GM19351 (cell line): ENCODE results near the gene PIK3R2.
"Not testable (repeated sequence)": the region's sequence is repeated elsewhere in the genome, so short reads cannot be mapped to it uniquely, and the experiment has no call there.

ENCODE experiments used
- ATAC-seq: cut with Tn5 transposase; IDR thresholded peaks from one replicate; pipeline ENCODE4 v1.9.1; 2021; ENCODE audit warnings: mild to moderate bottlenecking, moderate library complexity; ENCODE audit not compliant: unreplicated experiment

PIK3R2 gene

DNA sequence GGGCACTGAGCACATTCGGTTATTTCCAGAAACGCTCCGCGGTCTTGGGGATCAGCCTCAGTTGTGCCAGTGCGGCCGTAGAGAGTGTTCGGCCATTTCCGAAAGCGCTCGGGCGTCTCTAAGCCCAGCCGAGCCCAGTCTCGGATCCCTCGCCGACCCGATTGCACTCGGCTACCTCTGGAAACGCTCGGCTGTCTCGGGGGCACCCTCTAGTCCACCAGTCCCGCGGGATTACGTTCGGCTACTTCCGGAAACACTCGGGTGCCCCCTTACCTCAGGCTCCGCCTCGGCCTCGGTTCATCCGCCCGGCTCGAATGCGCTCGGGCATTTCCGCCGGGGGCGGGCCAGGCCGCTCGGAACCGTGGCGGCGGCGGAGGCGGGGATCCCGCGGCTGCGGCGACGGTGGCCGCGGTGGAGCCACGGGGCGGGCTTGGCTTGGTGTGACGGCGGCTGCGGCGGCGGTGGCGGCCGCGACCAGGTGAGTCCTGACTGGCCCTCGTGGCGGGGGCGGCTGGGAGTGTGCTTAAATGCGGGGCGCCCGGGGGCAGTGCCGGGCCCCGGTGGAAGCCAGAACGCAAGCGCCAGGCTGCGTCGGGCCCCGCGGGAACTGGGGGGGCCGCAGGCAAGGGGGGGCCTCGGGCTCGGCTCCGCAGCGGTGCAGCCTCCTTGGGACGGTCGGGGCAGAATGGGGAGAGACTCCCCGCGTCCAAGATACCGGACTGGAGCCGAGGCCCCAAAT lies at the start of gene PIK3R2:
PIK3R2 (plus strand) TSS at position 347 of the 739 bp plus-strand sequence. CDS start 2,717 bp downstream, outside the sequence.
- peak; percentile 75 for ATAC-seq

- no peak for ATAC-seq
Observed at GRCh38 chr19:18104793-18105131, 48.2 kb upstream of the PIK3R2 start.

DNA sequence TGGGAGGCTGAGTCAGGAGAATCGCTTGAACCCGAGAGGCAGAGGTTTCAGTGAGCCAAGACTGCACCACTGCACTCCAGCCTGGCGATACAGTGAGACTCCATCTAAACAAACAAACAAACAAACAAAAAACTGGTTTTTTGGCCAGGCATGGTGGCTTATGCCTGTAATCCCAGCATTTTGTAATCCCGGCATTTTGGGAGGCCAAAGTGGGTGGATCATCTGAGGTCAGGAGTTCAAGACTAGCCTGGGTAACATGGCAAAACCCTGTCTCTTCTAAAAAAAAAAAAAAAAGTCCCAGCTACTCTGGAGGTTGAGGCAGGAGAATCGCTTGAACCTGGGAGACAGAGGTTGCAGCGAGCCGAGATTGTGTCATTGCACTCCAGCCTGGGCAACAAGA lies 47.7 kb upstream of the PIK3R2 start:
- ATAC-seq, result not testable (repeated sequence)

- no peak for ATAC-seq
Observed at GRCh38 chr19:18107235-18107634, 45.7 kb upstream of the PIK3R2 start.

- no peak for ATAC-seq
Observed at GRCh38 chr19:18108897-18109296, 44.1 kb upstream of the PIK3R2 start.

- ATAC-seq, result no peak
Observed at GRCh38 chr19:18109341-18109732, 43.6 kb upstream of the PIK3R2 start.

GRCh38 chr19:18109733-18110608 lies 43.0 kb upstream of the PIK3R2 start:
- ATAC-seq, result no peak

- ATAC-seq, result no peak
Observed at GRCh38 chr19:18110609-18111232, 42.2 kb upstream of the PIK3R2 start.

GRCh38 chr19:18112989-18113478 lies 39.9 kb upstream of the PIK3R2 start:
- ATAC-seq, result no peak

DNA sequence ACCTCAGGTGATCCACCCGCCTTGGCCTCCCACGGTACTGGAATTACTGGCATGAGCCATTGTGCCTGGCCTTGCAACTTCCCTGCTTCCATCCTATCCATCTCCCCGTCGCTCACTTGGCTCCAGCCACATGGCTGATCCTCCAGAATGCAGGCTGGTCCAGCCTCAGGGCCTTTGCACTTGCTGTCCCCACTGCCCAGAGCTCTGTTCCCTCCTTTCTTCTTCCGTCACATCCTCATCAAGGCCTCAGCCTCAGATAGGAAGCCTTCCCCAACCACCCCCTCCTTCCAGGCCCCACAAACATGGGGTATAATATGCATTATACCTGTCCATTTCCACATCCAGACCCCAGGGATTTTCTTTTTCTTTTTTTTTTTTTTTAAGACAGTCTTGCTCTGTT lies 39.1 kb upstream of the PIK3R2 start:
- ATAC-seq, result no peak

- no peak for ATAC-seq
Observed at GRCh38 chr19:18114483-18114882, 38.5 kb upstream of the PIK3R2 start.

GRCh38 chr19:18117364-18117691 lies 35.6 kb upstream of the PIK3R2 start:
- ATAC-seq, result no peak

DNA sequence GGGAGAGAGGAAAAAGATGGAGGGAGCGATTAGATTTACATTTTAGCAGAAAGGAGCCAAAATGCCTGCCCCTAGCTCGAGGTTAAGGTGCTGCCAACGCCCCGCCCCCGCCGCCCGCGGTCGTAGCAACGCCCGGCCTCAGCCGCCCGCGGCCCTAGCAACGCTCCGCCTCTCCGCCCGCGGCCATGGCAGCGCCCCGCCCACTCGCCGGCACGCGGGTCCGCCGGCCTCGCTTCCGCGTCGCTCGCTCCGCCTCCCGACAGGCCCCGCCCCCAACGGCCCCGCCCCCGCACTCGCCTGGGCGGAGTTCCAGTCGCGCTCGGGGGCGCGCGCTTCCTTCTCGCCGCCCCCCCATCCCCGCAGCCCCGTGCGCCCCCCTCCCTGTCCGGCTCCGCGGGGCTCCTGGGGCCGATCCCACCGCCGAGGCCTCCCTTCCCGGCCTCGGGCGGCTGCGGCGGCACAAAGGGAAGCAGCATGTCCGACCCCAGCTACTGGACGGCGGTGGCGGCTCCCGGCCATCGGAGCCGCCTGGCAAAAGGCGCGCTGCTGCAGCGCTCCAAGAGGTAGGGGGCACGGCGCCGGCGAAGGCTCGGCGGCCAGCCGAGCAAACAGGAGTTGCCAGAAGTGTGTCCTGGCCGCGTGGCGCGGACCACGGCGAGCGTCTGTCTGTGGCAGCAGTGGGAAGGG lies 35.1 kb upstream of the PIK3R2 start:
- peak; percentile 75 for ATAC-seq

DNA sequence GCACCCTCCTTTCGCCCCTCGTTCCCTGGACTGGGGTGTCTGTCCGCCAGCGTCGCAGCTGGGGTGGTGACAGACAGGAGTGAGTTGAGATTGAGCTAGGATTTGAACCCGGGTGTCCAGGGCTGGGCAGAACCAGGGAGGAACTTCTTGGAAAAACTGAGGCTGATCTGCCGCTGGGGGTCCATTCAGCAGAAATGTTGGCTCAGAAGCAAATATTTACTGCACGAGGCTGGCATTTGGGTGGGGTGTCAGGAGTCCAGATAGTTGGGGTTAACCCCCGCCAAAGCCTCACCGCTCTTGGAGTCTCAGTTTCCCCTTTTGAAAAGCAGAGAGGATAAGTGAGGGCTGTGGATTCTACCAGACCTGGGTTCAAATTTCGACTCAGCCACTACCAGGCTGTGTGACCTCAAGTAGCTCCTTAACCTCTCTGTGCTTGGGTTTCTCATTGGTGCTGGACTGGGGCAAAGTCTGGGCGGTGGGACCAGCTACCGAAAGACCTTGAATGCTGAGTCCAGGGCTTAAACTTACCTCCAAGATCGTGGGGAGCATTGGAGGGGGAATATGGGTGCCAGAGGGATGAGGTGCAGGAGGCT lies 34.4 kb upstream of the PIK3R2 start:
- no peak for ATAC-seq

DNA sequence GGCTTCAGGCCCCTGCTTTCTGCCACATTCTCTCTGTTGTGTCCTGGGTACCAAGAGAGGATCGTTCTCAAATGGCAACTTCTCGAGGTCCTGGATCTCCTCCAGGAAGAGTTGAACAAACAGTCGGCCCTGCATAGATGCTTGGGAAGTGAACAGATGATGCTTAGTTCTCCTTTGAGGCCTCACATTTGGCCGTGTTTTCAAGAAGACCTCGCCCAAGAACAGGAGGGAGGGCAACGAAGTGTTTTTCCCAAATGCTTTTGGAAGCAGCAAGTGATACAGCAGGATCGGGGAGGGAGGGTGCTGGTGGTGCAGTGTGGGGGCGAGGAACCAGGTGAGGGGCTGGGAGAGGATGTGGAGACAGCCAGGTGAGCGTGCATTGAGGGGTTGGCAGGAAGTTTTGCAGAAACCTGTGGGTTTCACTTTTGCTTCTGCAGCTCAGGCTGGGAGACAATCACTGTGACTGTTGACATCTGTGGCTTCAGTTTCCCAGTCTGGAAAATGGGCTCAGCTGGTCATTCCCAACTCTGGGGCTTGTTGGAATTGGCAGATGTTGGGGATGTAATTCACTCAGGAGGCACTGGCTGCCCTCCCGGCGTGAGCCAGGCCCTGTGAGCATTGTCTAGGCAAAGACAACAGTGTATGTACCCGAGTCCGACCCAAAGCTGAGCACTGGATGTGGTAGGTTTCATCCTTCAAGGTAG lies 33.8 kb upstream of the PIK3R2 start:
- ATAC-seq, result no peak

DNA sequence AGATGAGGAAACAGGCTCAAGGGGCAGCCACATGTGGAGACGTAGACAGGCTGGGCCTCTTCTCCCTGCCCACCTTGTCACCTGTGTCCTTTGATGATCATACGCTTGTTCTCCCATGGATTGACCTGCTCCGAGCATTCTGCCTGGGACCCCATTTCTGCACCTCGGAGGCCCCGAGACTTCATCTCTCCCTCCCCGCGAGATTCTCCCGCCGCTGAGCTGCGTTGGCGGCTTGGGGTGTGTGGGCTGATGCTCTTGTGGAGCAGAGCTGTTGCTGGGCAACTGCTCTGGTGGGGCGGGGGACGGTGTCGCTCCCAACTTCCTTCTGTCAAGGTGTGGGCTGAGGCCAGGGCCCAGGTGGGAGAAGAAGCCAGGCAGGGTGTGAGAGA lies 33.3 kb upstream of the PIK3R2 start:
- no peak for ATAC-seq

DNA sequence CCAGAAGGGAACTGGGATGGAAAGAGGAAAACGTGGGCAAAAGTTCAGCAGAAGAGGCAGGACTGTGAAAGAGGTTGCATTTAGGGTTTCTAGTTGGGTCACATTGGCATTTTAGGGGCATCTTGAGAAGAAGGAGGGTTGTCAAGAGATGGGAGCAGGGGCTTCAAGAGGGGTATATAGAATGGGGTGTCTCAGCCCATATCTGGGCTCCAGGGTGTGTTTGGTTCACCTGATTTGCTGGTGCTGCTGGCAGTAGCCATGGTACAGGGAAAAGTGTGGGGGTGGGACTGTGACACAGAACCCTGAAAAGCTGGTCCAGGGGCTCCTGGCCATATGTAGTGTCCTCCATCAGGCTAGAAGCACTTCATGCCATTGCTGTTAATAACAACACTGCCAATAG lies 32.8 kb upstream of the PIK3R2 start:
- ATAC-seq, result no peak

DNA sequence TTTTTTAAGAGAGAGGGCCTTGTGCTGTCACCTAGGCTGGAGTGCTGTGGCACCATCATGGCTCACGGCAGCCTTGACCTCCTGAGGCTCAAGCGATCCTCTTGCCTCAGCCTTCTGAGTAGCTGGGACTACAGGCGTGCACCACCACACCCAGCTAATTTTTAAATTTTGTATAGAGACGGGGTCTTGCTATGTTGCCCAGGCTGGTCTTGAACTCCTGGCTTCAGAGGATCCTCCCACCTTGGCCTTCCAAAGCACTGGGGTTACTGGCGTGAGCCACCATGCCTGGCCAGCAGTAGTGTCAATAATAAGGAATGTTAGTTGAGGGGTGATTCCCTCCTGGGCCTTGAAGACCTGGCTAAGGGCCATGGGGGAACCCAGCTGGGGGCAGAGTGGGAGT lies 31.8 kb upstream of the PIK3R2 start:
- ATAC-seq, result no peak

DNA sequence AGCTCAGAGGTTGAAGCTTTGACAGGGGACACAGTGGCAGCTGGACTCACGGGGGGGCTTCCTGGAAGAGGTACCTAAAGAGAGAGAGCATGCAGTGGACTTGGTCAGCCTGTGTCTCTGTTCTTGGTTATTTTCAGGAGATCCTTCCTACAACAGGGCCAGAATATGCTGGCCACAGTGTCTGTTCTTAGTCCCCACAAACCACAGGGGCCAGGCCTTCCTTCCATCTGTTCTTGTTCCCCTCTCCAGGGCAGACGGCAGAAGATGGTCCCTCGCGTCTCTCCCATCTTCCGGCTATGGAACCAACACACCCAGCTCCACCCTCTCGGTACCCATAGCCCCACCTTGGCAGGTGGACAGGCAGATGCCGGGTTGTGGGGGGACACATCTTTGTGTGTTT lies 30.5 kb upstream of the PIK3R2 start:
- no peak for ATAC-seq
